Upper lobe of left lung (tissue), 6 donors: ENCODE measurements around the gene ARNT2. TPM values are rescaled to one million over a fixed set of nuclear protein-coding genes. Genes with fewer than 3 reads are reported as not detected.

Experiments
- ATAC-seq, 2 donors: fragments of 200-7000 bp; cut with Tn5 transposase; one replicate each; pipeline ENCODE4 v1.9.1; 2022; ENCODE audit warnings: mild to moderate bottlenecking in 2 of 2, moderate library complexity in 2 of 2; ENCODE audit not compliant: low FRiP score in 2 of 2
- DNase-seq, 2 donors: peaks; one replicate each; pipeline ENCODE4 v3.0.0-alpha.2; 2019 to 2020
- H3K27ac ChIP-seq, 4 donors: fragments of 200-600 bp; sonication (generic); one replicate each; pipeline ENCODE4 v1.5.1; 2016 to 2019
- H3K27me3 ChIP-seq, 4 donors: fragments of 200-600 bp; sonication (generic); one replicate each; pipeline ENCODE4 v1.5.1; 2017 to 2019
- H3K36me3 ChIP-seq, 4 donors: fragments of 200-600 bp; sonication (generic); one replicate each; pipeline ENCODE4 v1.5.1; 2016 to 2019
- H3K4me1 ChIP-seq, 4 donors: fragments of 200-600 bp; sonication (generic); one replicate each; pipeline ENCODE4 v1.5.1; 2018 to 2019
- H3K4me3 ChIP-seq, 4 donors: fragments of 200-600 bp; sonication (generic); one replicate each; pipeline ENCODE4 v1.5.1; 2017 to 2019; ENCODE audit warnings: mild to moderate bottlenecking in 2 of 4, moderate library complexity in 1 of 4
- H3K9me3 ChIP-seq, 4 donors: fragments of 200-600 bp; sonication (generic); one replicate each; pipeline ENCODE4 v1.5.1; 2018 to 2019
- EP300 ChIP-seq, 4 donors: sonication (generic); formaldehyde crosslinking; IDR thresholded peaks; one replicate each; pipeline ENCODE4 v1.5.1; 2017; ENCODE audit warnings: antibody characterized with exemption in 4 of 4, control low read depth in 2 of 4
- POLR2A ChIP-seq, 4 donors: fragments of 450-650 bp; IDR thresholded peaks; one replicate each; pipeline ENCODE4 v1.5.1; 2016 to 2017; ENCODE audit warnings: antibody characterized with exemption in 4 of 4, mild to moderate bottlenecking in 2 of 4
- POLR2AphosphoS5 ChIP-seq, 2 donors: sonication (generic); formaldehyde crosslinking; IDR thresholded peaks; one replicate each; pipeline ENCODE4 v1.5.1; 2017; ENCODE audit warnings: antibody characterized with exemption in 2 of 2
- WGBS, 2 donors: methylation state at CpG; one replicate each; pipeline ENCODE4 v1.1.5; 2017 to 2018; 5-methylcytosine and 5-hydroxymethylcytosine counted together
- total RNA-seq, 6 donors: library from RNA; depleted of rRNA in 4 of 6; stranded (reverse); fragments of >200 nt in 4 of 6; gene quantifications; one replicate each; pipeline versions ENCODE4 v1.1.0 to v1.2.1, GENCODE V29; 2016 to 2021
- TF ChIP-seq, protein P1 (sequence below), 6 experiments: fragments of 450-650 bp in 4 of 6; fragments of 200-600 bp in 2 of 6; sonication (generic) in 2 of 6; IDR thresholded peaks; one replicate each; pipeline ENCODE4 v1.5.1; 2016 to 2019; ENCODE audit warnings: antibody characterized with exemption in 6 of 6
- donor health status: DM: no; HTN: no; CAD: no; lungs with moderate emphysema.
- donor health status: DM: no; HTN: yes; CAD: no; lungs with severe emphysema.

ARNT2 gene
- total RNA-seq, 6 donors from 2014 or later: 4.7 to 26.9 (median 8.4) TPM

DNA sequence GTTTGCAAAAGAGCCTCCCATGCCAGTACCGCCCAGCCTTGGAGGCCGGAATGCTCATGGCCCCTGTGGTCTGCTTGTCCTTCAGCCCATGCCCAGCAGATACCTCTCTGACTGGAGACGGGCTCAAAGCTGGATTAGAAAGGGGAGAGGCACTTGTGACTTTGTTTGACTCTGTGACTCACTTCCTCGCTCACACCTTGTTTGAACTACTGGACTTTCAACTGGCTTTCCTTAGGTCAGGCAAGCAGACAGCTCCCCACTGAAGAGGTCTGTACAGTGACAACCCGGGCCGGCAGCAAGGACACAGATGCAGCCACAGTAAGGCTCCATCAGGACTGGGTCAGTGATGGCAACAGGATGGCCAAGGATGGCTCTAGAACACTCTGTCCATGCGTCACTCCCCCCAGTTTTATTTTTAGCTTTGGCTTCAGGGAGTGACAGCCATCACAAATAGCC, 192.4 kb downstream of the ARNT2 start:
- TF ChIP-seq POLR2A (IDR thresholded peaks at IDR 0.05) (no peak), EP300 (IDR thresholded peaks at IDR 0.05) (no peak), POLR2AphosphoS5 (IDR thresholded peaks at IDR 0.05) (no peak)
- TF ChIP-seq, protein P1, sequence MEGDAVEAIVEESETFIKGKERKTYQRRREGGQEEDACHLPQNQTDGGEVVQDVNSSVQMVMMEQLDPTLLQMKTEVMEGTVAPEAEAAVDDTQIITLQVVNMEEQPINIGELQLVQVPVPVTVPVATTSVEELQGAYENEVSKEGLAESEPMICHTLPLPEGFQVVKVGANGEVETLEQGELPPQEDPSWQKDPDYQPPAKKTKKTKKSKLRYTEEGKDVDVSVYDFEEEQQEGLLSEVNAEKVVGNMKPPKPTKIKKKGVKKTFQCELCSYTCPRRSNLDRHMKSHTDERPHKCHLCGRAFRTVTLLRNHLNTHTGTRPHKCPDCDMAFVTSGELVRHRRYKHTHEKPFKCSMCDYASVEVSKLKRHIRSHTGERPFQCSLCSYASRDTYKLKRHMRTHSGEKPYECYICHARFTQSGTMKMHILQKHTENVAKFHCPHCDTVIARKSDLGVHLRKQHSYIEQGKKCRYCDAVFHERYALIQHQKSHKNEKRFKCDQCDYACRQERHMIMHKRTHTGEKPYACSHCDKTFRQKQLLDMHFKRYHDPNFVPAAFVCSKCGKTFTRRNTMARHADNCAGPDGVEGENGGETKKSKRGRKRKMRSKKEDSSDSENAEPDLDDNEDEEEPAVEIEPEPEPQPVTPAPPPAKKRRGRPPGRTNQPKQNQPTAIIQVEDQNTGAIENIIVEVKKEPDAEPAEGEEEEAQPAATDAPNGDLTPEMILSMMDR (IDR thresholded peaks at IDR 0.05): no peak
- H3K4me1 ChIP-seq: no peaks in the 10 kb centered on the region
- no peaks in the 10 kb centered on the region for H3K9me3 ChIP-seq
- 78 to 82% methylated on average over 6 to 7 of the region's 7 CpGs for WGBS, 2 donors
- no peaks in the 10 kb centered on the region for H3K27me3 ChIP-seq
- ATAC-seq: no peak
- no peaks in the 10 kb centered on the region for H3K36me3 ChIP-seq
- no peak overlapping the region for H3K4me3 ChIP-seq
- no peak overlapping the region for H3K27ac ChIP-seq
- no peak for DNase-seq

DNA sequence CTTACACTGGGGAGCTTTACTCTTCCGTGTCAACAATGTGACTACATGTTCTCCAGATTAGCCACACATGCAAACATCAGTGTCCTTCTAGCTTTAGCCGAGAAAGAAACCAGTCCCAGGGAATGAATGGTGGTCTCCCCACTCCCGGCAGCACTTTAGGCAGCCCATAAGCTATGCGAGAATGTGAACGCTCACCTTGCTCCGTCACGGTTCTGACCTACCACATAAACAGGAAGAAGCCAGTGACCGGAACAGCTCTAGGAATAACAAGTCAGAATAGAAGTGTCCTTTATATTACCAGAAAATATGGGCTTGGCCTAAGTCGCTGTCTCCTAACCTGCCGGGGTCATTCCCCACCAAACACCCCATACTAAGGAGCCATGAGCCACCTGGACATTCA, 192.9 kb downstream of the ARNT2 start:
- no peaks in the 10 kb centered on the region for H3K9me3 ChIP-seq
- no peak for DNase-seq
- WGBS, 2 donors: 78 to 84% methylated on average over 10 of the region's 10 CpGs
- no peak for ATAC-seq
- H3K4me1 ChIP-seq: no peaks in the 10 kb centered on the region
- H3K4me3 ChIP-seq: no peak overlapping the region
- TF ChIP-seq EP300 (IDR thresholded peaks at IDR 0.05): no peak
- no peak for TF ChIP-seq POLR2A (IDR thresholded peaks at IDR 0.05)
- no peaks in the 10 kb centered on the region for H3K36me3 ChIP-seq
- no peak overlapping the region for H3K27ac ChIP-seq
- H3K27me3 ChIP-seq: no peaks in the 10 kb centered on the region

DNA sequence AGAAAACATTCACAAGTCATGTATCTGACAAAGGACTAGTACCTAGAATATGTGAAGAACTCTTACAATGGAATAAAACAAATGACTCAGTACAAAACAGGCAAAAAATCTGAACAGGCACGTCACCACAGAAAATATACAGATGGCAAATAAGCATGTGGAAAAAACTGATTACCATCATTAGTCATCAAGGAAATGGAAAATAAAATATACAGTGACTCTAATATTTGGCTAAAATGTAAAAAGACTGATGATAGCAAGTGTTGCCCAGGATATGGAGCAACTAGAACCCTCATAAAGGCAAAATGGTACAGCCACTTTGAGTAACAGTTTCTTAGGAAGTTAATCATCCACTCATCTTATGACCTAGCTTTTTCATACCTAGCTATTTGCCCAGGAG, 195.2 kb downstream of the ARNT2 start:
- DNase-seq: no peak
- no peaks in the 10 kb centered on the region for H3K4me1 ChIP-seq
- H3K36me3 ChIP-seq: no peaks in the 10 kb centered on the region
- no peak for ATAC-seq
- H3K9me3 ChIP-seq: no peaks in the 10 kb centered on the region
- no peaks in the 10 kb centered on the region for H3K27me3 ChIP-seq
- TF ChIP-seq POLR2A (IDR thresholded peaks at IDR 0.05): no peak
- TF ChIP-seq, protein P1 (IDR thresholded peaks at IDR 0.05): no peak
- no peak overlapping the region for H3K4me3 ChIP-seq
- 57 to 61% methylated on average over 1 of the region's 1 CpG for WGBS, 2 donors
- no peak overlapping the region for H3K27ac ChIP-seq

DNA sequence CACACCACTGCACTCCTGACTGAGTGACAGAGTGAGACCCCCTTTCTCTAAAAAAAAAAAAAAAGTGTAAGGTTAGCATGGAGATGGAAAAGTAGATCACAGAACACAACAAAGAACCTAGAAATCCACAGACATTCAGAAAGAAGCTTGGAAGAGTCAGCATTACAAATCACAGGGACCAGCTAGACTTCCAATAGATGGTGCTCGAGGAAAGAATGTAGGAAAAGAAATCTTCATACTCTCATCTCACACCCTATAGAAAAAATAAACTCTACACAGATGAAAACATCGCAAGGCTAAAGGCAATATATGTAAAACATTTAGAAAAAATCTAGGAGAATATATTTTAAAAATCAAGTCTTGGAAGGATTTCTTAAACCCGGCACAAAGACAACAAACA, 196.4 kb downstream of the ARNT2 start:
- Histone ChIP-seq H3K9me3 (no peaks in the 10 kb centered on the region), H3K4me1 (no peaks in the 10 kb centered on the region), H3K36me3 (no peaks in the 10 kb centered on the region), H3K27ac (no peak overlapping the region), H3K27me3 (no peaks in the 10 kb centered on the region), H3K4me3 (no peak overlapping the region)
- DNase-seq (no peak), ATAC-seq (no peak)
- 82 to 88% methylated on average over 3 of the region's 3 CpGs for whole genome bisulfite sequencing, 2 donors
- TF ChIP-seq POLR2AphosphoS5 (IDR thresholded peaks at IDR 0.05): no peak
- no peak for TF ChIP-seq POLR2A (IDR thresholded peaks at IDR 0.05)
- TF ChIP-seq, protein P1 (IDR thresholded peaks at IDR 0.05): no peak
- TF ChIP-seq EP300 (IDR thresholded peaks at IDR 0.05): no peak

DNA sequence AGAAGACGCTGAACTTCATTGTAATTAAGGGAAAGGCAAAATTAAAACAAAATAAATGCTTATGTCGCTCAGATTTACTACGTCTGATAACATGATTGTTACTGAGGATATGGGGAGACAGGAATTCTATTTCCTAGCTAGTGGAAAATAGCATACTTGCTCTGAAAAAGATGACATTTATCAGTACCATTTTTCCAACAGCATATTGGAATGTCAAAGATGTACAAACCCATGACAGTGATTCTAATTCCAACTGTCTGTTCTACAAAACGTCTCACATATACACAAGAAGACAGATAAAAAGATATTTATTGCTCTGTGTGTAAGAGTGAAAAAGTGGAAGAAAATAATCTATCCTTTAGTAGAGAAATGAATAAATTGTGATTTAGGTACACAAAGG, 197.1 kb downstream of the ARNT2 start:
- no peaks in the 10 kb centered on the region for H3K27me3 ChIP-seq
- TF ChIP-seq, protein P1 (IDR thresholded peaks at IDR 0.05): no peak
- TF ChIP-seq POLR2A (IDR thresholded peaks at IDR 0.05) (no peak), EP300 (IDR thresholded peaks at IDR 0.05) (no peak), POLR2AphosphoS5 (IDR thresholded peaks at IDR 0.05) (no peak)
- ATAC-seq (no peak), DNase-seq (no peak)
- WGBS, 2 donors: 79 to 83% methylated on average over 4 of the region's 4 CpGs
- H3K36me3 ChIP-seq: no peaks in the 10 kb centered on the region
- no peaks in the 10 kb centered on the region for H3K4me1 ChIP-seq
- no peak overlapping the region for H3K4me3 ChIP-seq
- no peak overlapping the region for H3K27ac ChIP-seq
- H3K9me3 ChIP-seq: no peaks in the 10 kb centered on the region
